GM19043 (cell line): ENCODE measurements around the gene TTR.
A peak's percentile ranks its signal among the peaks of the same experiment; 100 is the strongest.

Source experiments
- ATAC-seq: cut with Tn5 transposase; IDR thresholded peaks from one replicate; pipeline ENCODE4 v1.9.1; 2021; ENCODE audit warnings: low read depth; ENCODE audit not compliant: unreplicated experiment

TTR gene

DNA sequence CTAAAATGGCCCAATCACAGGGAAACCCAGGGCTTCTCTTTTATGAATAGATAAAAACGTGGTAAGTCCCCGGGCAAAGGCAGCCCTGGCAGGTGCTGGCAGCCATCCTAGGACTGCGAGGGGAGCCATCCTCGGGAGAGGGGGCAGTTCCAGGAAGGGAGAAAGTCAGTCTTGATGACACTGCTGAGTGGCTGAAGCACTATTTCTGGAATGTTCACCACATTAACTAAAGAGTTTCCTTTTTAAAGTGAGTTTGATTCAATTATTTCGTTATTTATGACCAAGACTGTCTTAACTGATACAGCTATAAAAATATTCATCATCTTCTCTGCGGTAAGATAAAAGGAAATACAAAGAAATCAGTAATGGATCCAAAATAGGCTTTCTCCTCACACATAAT, 20.4 kb downstream of the TTR start:
- no peak for ATAC-seq

DNA sequence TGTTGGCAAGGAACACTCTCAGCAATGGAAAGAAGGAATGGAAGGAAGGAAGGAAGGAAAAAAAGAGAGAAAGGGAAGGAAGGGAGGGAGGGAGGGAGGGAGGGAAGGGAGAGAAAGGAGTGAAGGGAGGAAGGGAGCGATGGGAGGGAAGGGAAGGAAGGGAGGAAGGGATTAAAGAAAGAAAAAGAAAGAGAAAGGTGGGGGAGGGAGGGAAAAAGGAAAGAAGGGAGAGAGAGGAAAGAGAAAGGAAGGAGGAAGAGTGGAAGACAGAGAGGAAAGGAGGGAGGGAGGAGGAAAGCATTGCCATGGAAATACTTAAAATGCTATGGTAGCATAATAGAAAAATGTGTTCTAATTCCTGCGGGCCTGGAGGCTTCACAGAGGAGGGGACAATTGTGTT, 22.4 kb downstream of the TTR start:
- no peak for ATAC-seq

DNA sequence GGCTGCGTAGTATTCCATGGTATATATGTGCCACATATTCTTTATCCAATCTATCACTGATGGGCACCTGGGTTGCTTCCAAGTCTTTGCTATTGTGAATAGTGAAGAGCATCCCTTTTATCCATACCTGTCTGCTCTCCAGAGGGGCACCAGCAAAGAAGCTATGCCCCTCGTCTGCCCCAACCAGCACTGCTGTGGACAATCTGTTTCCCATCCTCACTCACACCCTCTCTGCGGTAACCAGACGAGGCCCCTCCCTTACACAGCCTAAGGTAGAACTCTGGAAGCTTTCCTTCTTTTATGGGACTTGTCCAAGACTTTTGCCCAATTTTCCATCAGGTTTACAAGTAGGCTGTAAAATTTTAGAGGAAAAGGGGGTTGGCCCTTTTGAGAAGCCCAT, 24.9 kb downstream of the TTR start:
- no peak for ATAC-seq

- no peak for ATAC-seq
Observed at GRCh38 chr18:31617031-31617717, 25.5 kb downstream of the TTR start.

- ATAC-seq: no peak
Observed at GRCh38 chr18:31618801-31619200, 27.1 kb downstream of the TTR start.

DNA sequence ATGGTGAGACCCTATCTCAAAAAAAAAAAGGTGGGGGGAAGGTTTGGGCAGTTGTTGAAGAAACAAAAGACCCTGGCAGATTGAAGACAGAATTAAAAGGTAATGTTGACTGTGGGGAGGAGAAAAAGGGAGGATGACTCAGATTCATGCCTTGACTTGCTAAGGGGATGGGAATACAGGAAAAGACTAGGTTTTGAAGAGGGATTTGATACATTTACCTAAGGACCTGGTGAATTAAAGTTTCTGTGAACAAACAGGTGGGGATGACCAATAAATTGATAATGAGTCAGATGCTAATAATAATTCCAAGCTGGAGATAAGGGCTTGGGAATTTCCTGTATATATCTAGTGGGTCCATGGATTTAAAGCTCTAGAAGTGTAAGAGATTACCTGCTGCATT, 27.6 kb downstream of the TTR start:
- no peak for ATAC-seq

DNA sequence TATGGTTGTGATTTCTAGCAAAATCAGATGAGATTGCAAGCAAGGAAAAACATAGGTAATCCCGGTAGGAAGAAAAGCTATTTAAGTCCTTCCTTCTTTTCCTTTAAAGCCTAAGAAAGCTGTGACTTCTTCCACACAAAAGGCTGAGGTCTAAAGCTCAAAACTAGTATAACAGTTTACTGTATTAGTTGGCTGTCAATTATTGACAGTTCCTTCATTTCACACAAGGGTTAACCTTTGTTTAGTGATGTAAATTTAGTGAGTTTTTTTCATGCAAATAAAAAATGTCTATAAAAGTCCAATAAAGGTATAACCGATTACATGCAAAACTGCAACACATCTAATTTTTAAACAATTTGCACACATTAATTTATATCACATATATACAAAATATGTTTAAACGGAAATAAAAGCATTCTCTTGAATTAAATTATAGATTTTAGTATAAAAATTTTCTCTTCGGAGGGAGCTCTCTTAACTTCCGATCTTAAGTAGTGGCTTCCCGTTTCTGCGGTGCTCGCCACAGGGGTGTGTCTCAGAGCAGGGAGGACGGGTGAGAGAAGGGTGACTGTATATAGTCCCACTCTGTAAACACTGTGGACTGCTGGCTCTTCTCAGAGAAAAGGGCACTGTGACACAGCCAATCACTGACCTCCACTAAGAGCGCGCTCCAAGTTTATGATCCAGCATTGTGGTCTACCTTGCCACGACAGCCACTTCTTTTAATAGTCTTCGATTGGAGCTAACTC, 33.4 kb downstream of the TTR start:
- ATAC-seq: no peak

DNA sequence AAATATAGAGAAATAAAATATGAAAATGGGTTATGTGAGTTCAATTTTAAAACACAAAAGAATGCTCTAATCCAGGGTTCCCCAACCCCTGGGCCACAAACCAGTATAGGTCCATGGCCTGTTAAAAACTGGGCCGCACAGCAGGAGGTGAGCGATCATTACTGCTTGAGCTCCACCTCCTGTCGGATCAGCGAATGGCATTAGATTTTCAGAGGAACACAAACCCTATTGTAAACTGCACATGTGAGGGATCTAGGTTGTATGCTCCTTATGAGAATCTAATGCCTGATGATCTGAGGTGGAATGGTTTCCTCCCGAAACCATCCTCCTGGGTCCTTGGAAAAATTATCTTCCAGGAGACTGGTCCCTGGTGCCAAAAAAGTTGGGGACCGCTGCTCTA, 34.7 kb downstream of the TTR start:
- no peak for ATAC-seq

DNA sequence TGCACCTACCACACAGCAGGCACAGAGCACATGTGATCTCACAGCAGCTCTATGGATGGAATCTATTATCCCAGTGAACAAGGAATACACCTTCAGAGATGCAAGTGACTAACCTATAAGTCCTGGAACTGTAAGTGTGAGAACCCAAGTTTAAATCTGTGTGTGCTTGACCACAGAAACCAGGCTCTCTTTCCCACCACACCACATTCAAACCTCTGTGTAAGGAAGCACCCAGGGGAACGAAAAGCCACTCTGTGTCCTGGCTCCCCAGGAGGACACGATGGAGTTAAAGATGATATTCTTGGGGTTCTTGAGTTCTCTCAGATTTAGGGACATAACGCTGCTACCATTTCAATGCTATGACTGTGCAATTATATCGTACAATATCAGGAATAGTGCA, 38.9 kb downstream of the TTR start:
- no peak for ATAC-seq

DNA sequence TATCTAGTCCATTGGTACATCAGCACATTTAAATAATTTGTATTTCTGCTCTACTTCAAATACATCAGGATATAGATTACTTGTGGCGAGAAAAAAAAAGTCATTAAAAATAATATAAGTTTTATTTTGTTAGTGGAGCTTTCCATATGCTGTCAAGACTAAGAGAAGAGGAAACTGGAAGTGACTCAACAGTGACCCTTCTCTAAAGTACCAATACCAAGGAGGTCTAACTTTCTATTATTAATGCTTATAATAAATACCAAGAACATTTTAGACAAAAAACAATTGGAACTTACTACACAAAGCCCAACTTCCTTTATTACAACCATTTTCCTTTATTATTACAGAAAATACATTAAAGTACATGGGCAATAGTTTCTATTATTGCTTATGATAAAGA, 39.8 kb downstream of the TTR start:
- no peak for ATAC-seq

GRCh38 chr18:31632356-31632755, 40.7 kb downstream of the TTR start:
- no peak for ATAC-seq

DNA sequence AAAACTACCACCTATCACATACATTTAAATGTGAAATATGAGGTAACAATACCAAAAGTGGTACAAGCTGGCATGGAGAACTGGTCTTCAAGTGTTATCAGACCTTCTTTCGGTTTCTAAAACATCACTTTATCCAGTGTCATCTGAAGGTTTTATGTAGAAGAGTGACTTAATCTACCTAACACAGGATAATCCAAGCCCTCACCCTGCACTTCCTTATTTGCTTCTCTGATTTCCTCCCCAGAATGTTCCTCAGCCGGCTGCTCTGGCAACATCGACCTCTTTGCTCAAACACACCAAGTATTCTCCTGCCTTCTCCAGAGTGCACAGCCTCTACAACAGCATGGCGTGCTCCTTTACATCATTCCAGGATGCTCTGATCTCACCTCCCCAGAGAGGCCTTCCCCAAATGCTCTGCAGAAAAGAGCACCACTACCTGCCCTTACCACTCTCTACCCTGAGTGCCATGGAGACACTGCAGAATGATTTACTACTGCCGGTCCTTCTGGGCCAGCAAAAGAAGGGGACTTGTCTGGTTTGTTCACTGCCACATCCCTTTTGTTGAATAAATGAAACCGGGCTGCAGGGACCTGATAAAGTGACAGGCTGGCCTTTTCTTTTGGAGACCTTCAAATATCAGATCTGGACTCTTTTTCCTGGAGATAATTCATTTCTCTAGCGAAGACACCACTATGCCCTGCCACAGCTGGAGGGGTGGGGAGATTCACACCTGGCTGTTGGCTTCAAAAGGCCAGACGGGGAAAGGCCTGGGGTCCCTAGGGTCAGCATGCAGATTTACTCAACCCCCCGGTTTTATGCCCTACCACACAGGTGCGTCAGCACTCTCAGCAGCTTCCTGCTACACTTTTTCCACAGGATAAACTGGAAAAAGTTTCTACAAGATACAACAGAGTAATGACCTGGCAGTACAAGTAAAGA, 42.0 kb downstream of the TTR start:
- peak; percentile 12 for ATAC-seq

DNA sequence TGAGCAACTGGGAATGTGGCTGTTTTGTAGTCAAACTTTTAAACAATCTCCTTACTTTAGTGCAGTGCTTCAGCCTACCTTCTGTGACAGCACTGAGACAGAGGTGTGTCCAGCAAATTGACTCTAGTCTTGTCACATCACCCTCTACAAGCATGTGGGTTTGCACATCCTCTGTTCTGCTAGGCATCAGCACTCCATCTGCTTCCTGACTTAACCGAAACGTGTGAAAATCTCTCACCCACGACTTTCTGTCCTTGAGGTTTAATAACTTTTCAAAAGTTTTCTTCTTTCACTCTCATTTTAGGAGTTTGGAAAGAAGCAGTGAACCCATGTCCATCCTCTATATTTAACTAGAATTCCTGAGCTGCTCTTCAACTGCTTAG, 42.6 kb downstream of the TTR start:
- ATAC-seq: peak; percentile 95

DNA sequence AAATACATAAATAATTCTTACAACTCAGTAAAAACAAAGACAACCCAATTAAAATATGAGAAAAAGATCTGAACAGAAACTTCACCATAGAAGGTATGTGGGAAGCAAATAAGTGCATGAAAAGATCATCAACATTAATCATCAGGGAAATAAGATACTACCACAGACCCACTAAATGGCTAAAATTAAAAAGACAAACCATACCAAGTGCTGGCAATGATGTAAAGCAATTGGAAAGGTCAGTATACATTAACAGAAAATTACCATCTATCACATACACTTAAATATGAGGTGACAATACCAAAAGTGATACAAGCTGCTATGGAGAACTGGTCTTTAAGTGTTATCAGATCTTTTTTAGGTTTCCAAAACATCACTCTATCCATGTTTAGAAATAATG, 44.7 kb downstream of the TTR start:
- no peak for ATAC-seq

DNA sequence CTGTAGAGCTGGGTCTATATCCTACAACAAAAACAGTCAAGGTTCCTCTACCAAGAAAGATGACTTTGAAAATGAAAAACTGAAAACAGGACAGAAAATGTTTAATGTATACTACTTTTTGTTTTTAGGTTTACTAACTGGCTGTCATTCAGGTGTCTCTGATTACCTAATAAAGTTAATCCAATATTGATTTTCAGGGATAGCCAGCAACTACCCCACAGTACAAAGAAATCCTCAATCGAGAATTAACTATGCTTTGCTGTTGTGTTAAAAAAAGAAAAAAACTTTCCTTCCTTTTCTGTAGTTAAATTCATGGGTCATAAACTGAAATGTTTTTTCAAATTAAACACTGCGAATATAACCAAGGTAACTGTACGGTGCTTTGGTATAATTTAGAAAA, 45.8 kb downstream of the TTR start:
- ATAC-seq: no peak

DNA sequence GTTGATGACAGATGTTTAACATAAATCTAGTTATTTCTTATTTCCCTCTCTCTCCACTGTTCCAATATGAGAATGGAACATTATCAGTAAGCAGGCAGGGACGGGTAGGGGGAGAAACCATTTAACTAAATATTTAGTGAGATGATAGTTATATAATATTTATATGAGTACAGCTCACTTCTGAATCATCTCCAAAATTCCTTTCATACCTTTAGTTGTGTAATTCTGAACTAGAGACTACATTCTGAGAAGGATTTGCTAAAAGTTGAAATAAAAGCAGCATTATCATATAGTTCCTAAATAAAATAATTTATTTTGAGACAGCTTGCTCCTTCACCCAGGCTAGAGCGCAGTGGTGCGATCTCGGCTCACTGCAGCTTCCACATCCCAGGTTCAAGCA, 51.3 kb downstream of the TTR start:
- ATAC-seq: no peak

DNA sequence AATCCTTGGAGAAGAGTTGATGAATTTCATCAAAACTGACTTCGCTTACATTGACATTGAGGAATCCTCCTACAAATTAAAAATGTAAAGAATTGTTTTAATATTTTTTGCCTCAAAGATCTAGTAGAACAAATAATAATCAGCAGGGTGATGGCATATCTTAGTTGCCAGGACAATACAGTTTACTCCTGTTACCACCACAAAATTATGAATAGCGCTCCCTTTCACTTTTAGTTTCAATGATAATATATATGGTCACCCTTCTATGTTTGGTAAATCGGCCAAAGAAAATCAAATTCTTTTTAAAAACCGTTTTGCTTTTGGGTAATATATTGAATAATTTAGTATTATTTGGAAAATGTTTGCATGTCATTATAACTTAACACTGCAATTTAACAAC, 53.7 kb downstream of the TTR start:
- no peak for ATAC-seq

GRCh38 chr18:31646332-31647126, 54.9 kb downstream of the TTR start:
- ATAC-seq: peak; percentile 28

DNA sequence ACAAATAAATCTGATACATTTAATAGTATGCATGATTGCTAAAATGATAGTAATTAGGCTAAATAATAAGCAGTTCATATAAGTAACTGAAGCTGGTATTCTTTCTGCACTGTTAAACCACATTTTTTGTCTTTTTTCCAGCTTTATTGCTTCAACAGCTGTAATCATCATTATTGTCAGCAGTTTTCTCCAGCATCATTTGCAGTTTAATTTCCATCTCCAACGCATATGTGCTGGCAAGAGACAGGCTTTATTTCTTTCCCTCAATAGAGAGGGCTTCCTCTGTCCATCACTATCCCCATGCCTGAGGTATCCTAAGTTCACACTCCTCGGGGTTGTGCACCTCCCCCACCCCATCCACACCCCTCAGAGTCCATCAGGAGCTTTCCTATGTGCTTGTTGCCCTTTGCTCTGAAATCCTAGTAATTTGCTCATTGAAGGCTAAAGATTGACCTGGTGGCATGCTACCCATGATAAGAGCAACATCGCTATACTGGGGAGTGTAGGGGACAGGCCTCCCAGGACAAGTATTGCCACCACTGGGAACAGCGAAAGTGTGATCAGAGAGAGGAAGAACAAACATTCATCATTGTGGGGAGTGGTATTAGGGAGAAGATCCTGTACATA, 55.6 kb downstream of the TTR start:
- no peak for ATAC-seq
